ENCODE data around the gene MYRIP.

DNA sequence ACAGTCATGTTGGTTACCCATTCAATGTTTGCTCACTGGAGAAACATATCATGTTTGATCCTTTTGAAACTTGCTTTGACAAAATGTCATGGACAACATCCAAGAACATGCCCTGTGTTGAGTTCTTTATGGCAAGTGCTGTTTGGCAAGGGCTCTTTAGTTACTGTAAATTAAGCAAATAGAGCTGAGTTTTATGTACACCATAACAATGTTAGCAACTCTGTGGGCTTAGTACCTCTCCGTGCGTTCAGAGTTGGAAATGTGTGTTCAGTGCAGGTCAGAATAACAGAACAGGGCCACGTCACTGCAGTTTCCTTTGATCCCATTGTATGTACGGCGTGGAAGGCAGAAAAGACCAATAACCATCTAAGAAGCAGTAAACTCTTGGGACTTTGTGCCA is 132.5 kb downstream of the MYRIP start:
- no peak for TF ChIP-seq TAF1 (IDR thresholded peaks at IDR 0.05; ENCODE audit: low read depth, low read length)
- no peak for TF ChIP-seq POLR2A (IDR thresholded peaks at IDR 0.05; ENCODE audit: low read depth, low read length)
- TF ChIP-seq POLR2AphosphoS5 (IDR thresholded peaks at IDR 0.05; ENCODE audit: low read depth, low read length): no peak

Data from GM12891 (cell line).